Astrocyte of the cerebellum (primary cell): ENCODE results near the gene KLK5.
"Not testable (repeated sequence)": the region's sequence is repeated elsewhere in the genome, so short reads cannot be mapped to it uniquely, and the experiment has no call there.

Experiments
- DNase-seq: peaks from one replicate; pipeline ENCODE4 v3.0.0-alpha.2; 2011; ENCODE audit warnings: low read depth
- H3K4me3 ChIP-seq: 2 replicates; pipeline ENCODE4 v1.5.1; 2011; ENCODE audit warnings: mild to moderate bottlenecking, low read depth, low read length, moderate library complexity
- in situ Hi-C: cut with HindIII; loops from 2 replicates; pipeline ENCODE4 v1.10.0; 2017; ENCODE audit warnings: low sequenced_read_pairs
- TF ChIP-seq, protein P1 (sequence below): IDR thresholded peaks from 2 replicates; pipeline ENCODE4 v1.5.1; 2012; ENCODE audit warnings: low read length, low read depth, moderate library complexity, mild to moderate bottlenecking; ENCODE audit errors: missing control alignments

Gene KLK5

DNA sequence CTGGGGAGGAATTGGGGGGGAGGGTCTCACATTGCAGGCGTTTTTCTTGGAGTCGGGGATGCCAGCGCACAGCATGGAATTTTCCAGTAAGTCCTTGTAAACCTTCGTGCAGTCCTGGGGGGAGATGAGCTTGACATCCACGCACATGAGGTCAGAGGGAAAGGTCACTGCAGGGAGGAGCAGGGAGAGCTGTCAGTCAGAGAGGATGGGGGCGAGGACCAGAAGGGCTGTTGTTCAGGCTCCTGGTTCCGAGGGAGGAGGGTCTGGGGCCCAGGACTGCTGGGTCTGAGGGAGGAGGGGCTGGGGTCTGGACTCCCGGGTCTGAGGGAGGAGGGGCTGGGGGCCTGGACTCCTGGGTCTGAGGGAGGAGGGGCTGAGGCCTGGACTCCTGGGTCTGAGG is 26.9 kb upstream of the KLK5 start:
- H3K4me3 ChIP-seq: no peak overlapping the region
- DNase-seq: no peak
- in situ Hi-C loops: no loop called here
- TF ChIP-seq, protein P1, sequence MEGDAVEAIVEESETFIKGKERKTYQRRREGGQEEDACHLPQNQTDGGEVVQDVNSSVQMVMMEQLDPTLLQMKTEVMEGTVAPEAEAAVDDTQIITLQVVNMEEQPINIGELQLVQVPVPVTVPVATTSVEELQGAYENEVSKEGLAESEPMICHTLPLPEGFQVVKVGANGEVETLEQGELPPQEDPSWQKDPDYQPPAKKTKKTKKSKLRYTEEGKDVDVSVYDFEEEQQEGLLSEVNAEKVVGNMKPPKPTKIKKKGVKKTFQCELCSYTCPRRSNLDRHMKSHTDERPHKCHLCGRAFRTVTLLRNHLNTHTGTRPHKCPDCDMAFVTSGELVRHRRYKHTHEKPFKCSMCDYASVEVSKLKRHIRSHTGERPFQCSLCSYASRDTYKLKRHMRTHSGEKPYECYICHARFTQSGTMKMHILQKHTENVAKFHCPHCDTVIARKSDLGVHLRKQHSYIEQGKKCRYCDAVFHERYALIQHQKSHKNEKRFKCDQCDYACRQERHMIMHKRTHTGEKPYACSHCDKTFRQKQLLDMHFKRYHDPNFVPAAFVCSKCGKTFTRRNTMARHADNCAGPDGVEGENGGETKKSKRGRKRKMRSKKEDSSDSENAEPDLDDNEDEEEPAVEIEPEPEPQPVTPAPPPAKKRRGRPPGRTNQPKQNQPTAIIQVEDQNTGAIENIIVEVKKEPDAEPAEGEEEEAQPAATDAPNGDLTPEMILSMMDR: no peak

DNA sequence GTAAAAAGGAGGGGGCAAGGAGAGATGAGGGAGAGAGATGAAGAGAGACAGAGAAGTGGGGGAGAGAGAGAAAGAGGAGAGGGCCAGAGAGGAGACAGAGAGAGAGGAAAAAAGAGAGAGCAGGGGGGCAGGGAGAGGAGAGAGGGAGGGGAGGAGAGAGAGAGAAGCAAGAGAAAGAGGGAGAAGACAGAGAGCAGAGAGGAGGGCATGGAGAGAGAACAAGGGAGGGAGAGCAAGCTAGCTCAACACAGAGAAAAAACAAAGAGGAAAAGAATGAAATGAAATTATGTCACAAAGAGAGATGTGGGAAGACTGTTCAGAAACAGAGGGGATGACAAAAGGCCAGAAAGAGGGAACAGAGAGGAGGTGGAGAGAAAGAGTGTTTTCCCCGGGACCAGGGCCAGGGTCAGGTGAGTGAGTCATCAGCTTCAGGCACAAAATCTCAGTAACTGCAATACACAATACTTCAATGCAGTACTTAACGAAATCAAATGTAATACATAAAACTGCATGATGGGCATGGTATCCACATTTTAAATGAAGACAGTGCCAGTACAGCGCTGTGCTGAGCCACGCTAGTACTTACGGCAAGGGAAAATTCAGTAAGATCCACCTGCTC is 26.0 kb upstream of the KLK5 start:
- in situ Hi-C loops: no loop called here
- TF ChIP-seq, protein P1: no peak
- no peak overlapping the region for H3K4me3 ChIP-seq
- DNase-seq: no peak

DNA sequence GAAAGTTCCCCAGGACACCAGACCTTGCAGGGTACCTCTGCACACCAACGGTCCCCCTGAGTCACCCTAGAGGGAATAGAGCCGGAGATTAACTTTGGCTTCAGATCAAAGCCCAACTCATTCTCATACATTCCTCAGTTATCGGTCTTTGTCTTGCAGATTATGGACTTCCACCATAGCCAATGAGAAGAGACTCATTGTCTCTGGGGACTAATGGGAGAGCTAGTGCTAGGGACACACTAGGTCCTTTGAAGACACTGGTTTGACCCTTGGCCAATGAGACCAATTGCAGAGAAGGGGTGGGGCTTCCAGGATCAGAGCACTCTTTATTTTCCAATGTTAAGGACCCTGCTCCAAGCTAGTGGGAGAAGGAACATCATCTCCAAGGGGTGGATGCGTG is 24.8 kb upstream of the KLK5 start:
- no peak overlapping the region for H3K4me3 ChIP-seq
- no peak for DNase-seq
- in situ Hi-C loops: no loop called here
- TF ChIP-seq, protein P1: no peak

DNA sequence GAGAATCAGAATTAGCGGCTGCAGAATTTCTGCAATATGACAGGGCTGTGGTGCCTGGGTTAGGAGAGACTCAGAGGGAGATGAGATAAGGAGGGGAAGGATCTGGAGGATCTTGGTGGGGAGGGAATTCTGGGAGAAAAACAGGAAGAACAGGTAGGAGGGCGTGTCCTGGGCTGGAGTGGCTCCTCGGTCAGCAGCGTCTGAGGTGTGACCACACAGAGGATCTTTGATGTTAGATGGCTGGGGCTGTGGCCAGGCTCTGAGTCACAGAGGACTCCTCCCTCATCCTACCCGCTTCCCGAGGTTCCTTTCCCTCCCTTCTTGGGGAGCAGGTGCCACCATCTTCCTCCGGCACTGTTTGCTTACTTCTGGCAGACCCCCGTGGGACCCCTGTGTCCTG is 22.9 kb upstream of the KLK5 start:
- TF ChIP-seq, protein P1: no peak
- DNase-seq: no peak
- in situ Hi-C loops: no loop called here
- no peak overlapping the region for H3K4me3 ChIP-seq

DNA sequence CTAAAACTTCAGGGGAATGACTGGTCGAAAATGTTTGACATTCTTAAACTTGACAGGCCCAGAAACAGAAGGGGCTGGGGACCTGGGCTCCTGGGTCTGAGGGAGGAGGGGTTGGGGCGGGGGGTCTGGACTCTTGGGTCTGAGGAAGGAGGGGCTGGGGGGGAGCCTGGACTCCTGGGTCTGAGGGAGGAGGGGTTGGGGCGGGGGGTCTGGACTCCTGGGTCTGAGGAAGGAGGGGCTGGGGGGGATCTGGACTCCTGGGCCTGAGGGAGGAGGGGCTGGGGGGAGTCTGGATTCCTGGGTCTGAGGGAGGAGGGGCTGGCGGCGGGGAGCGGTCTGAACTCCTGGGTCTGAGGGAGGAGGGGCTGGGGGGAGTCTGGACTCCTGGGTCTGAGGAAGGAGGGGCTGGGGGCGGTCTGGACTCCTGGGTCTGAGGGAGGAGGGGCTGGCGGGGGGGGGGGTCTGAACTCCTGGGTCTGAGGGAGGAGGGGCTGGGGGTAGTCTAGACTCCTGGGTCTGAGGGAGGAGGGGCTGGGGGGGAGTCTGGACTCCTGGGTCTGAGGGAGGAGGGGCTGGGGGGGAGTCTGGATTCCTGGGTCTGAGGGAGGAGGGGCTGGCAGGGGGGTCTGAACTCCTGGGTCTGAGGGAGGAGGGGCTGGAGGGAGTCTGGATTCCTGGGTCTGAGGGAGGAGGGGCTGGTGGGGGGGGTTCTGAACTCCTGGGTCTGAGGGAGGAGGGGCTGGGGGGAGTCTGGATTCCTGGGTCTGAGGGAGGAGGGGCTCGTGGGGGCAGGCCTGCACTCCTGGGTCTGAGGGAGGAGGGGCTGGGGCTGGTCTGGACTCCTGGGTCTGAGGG is 22.1 kb upstream of the KLK5 start:
- no peak for DNase-seq
- in situ Hi-C loops: no loop called here
- H3K4me3 ChIP-seq: no peak overlapping the region
- TF ChIP-seq, protein P1: no peak

DNA sequence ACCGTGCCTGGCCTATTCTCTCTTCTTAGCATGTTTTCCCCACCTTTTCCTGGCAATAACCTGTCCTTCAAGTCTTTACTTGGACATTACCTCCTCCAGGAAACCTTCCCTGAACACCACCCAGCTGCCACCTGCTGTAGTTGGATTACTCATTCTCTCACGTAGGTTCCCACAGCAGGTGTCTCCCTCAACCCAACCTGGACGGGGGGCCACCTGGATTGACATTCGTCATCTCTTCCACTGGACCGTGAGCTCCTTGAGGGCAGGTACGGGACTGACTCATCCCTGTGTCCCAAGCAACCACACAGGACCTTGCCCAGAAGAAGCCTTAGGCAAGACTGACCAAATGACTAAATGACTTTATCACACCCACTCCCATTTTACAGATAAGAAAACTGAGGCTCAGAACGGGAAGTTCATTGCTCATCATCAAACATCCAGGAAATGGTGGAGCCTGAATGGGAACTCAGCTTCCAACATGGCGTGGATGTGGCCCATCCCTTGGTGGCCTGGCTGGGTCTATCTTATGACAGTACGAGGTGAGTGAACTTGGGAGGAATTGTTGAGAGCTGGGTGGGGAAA is 20.0 kb upstream of the KLK5 start:
- DNase-seq: no peak
- in situ Hi-C loops: no loop called here
- no peak overlapping the region for H3K4me3 ChIP-seq
- TF ChIP-seq, protein P1: no peak

DNA sequence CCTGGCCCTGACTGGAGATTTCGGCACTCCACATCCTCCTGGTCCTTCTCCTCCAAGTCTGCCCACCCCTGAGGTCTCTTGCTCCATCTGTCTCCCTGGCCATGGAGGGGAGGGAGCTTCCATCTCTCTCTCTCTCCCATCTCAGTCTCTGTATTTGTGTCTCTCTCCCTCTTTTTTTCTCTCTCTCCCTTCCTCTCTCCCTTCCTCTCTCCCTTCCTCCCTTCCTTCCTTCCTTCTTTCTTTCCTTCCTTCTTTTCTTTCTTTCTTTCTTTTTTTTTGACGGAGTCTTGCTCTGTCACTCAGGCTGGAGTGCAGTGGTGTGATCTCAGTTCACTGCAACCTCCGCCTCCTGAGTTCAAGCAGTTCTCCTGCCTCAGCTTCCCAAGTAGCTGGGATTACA is 17.0 kb upstream of the KLK5 start:
- in situ Hi-C loops, DNase-seq, H3K4me3 ChIP-seq: not testable (repeated sequence)
